GM18508 (cell line): ENCODE results near the gene ZDHHC18.
"Not testable (repeated sequence)": the region's sequence is repeated elsewhere in the genome, so short reads cannot be mapped to it uniquely, and the experiment has no call there.

Source experiments
- ATAC-seq: cut with Tn5 transposase; IDR thresholded peaks from one replicate; pipeline ENCODE4 v1.9.1; 2021; ENCODE audit warnings: moderate number of reproducible peaks; ENCODE audit not compliant: insufficient read depth, unreplicated experiment

The ZDHHC18 gene

GRCh38 chr1:26856604-26857469 lies 30.3 kb downstream of the ZDHHC18 start:
- ATAC-seq: no peak

GRCh38 chr1:26857473-26858060 lies 31.1 kb downstream of the ZDHHC18 start:
- no peak for ATAC-seq

GRCh38 chr1:26858160-26858559 lies 31.7 kb downstream of the ZDHHC18 start:
- no peak for ATAC-seq

GRCh38 chr1:26858891-26859640 lies 32.6 kb downstream of the ZDHHC18 start:
- ATAC-seq: no peak

GRCh38 chr1:26861286-26861701 lies 34.8 kb downstream of the ZDHHC18 start:
- ATAC-seq: no peak

GRCh38 chr1:26861889-26862378 lies 35.4 kb downstream of the ZDHHC18 start:
- ATAC-seq: no peak

- ATAC-seq: no peak
These were observed 36.5 kb downstream of the ZDHHC18 start, which contains the start of gene SFN for GRCh38 chr1:26862781-26863684. SFN (plus strand) TSS chr1:26863149; CDS start chr1:26863213, 64 bp downstream.

GRCh38 chr1:26863685-26864077 lies 37.2 kb downstream of the ZDHHC18 start:
- no peak for ATAC-seq

GRCh38 chr1:26864610-26865480 lies 38.4 kb downstream of the ZDHHC18 start:
- ATAC-seq: peak; percentile 81

- not testable (repeated sequence) for ATAC-seq
These were observed 46.6 kb downstream of the ZDHHC18 start for GRCh38 chr1:26873097-26873496.

- ATAC-seq: no peak
These were observed 48.4 kb downstream of the ZDHHC18 start for GRCh38 chr1:26874896-26875295.

- no peak for ATAC-seq
These were observed 50.8 kb downstream of the ZDHHC18 start for GRCh38 chr1:26877326-26877725.

GRCh38 chr1:26879793-26880192 lies 53.3 kb downstream of the ZDHHC18 start:
- no peak for ATAC-seq

- ATAC-seq: not testable (repeated sequence)
These were observed 55.1 kb downstream of the ZDHHC18 start for GRCh38 chr1:26881611-26882010.

- no peak for ATAC-seq
These were observed 56.4 kb downstream of the ZDHHC18 start for GRCh38 chr1:26882696-26883463.

- ATAC-seq: no peak
These were observed 60.6 kb downstream of the ZDHHC18 start for GRCh38 chr1:26887125-26887524.

GRCh38 chr1:26888231-26888630 lies 61.7 kb downstream of the ZDHHC18 start:
- no peak for ATAC-seq
